CD14-positive monocyte (primary cell): ENCODE measurements around the gene PITPNC1. TPM values are rescaled to one million over a fixed set of nuclear protein-coding genes. Genes with fewer than 3 reads are reported as not detected.

ENCODE experiments used
- DNase-seq, 3 donors: peaks; one replicate each; pipeline ENCODE4 v3.0.0-alpha.2; 2011 to 2022
- H2AFZ ChIP-seq: 2 replicates; pipeline ENCODE4 v1.6.0; 2012; ENCODE audit warnings: mild to moderate bottlenecking, low read depth, low read length, inconsistent platforms; ENCODE audit not compliant: insufficient read depth, poor library complexity, severe bottlenecking
- H3K27ac ChIP-seq, 2 donors: 1 replicate in 1 of 2; 2 replicates in 1 of 2; pipeline ENCODE4 v1.5.1; 2012 to 2013; ENCODE audit warnings: low read length in 2 of 2, control low read depth in 1 of 2, inconsistent platforms in 1 of 2, low read depth in 1 of 2, mild to moderate bottlenecking in 1 of 2
- H3K27me3 ChIP-seq, 2 donors: one replicate each; pipeline versions ENCODE4 v1.6.0 to v1.6.1; 2011 to 2013; ENCODE audit warnings: low read length in 2 of 2; ENCODE audit not compliant: control insufficient read depth in 2 of 2, insufficient read depth in 2 of 2
- H3K36me3 ChIP-seq, 2 donors: replicated peaks in 1 of 2; 1 replicate in 1 of 2; 2 replicates in 1 of 2; pipeline versions ENCODE4 v1.5.1 to v1.6.1; 2012 to 2013; ENCODE audit warnings: low read length in 2 of 2, control low read depth in 1 of 2, inconsistent platforms in 1 of 2, mild to moderate bottlenecking in 1 of 2; ENCODE audit not compliant: insufficient read depth in 2 of 2, control insufficient read depth in 1 of 2
- H3K4me1 ChIP-seq, 2 donors: 1 replicate in 1 of 2; 2 replicates in 1 of 2; pipeline versions ENCODE4 v1.5.1 to v1.6.1; 2012 to 2013; ENCODE audit warnings: low read length in 2 of 2, control low read depth in 1 of 2, inconsistent platforms in 1 of 2, mild to moderate bottlenecking in 1 of 2, moderate library complexity in 1 of 2; ENCODE audit not compliant: insufficient read depth in 2 of 2, control insufficient read depth in 1 of 2
- H3K4me2 ChIP-seq: replicated peaks from 2 replicates; pipeline ENCODE3; 2012; ENCODE audit warnings: low read length, moderate library complexity, mild to moderate bottlenecking; ENCODE audit not compliant: poor library complexity, severe bottlenecking; ENCODE audit errors: extremely low read depth
- H3K4me3 ChIP-seq, 3 experiments: fragments of 200-600 bp in 1 of 3; sonication (generic) in 1 of 3; replicated peaks in 1 of 3; 1 replicate in 2 of 3; 2 replicates in 1 of 3; pipeline ENCODE4 v1.5.1; 2011 to 2013; ENCODE audit warnings: low read length in 3 of 3, mild to moderate bottlenecking in 3 of 3, control low read depth in 2 of 3, low read depth in 2 of 3, inconsistent platforms in 1 of 3, moderate library complexity in 1 of 3
- H3K79me2 ChIP-seq: 2 replicates; pipeline ENCODE4 v1.6.0; 2012; ENCODE audit warnings: mild to moderate bottlenecking, control low read depth, inconsistent platforms, low read length, moderate library complexity; ENCODE audit not compliant: insufficient read depth
- H3K9ac ChIP-seq: 2 replicates; pipeline ENCODE4 v1.6.0; 2017; ENCODE audit warnings: low read length, mild to moderate bottlenecking; ENCODE audit not compliant: insufficient read depth, poor library complexity, severe bottlenecking
- H3K9me3 ChIP-seq, 2 donors: replicated peaks in 1 of 2; 1 replicate in 1 of 2; 2 replicates in 1 of 2; pipeline versions ENCODE4 v1.5.1 to v1.6.1; 2012 to 2013; ENCODE audit warnings: low read length in 2 of 2, control low read depth in 1 of 2; ENCODE audit not compliant: control insufficient read depth in 1 of 2, insufficient read depth in 1 of 2
- H4K20me1 ChIP-seq: 2 replicates; pipeline ENCODE4 v1.6.0; 2012; ENCODE audit warnings: mild to moderate bottlenecking, low read length, control low read depth, moderate library complexity; ENCODE audit not compliant: insufficient read depth
- H3K27ac Mint-ChIP-seq, 7 donors: one replicate each; pipeline ENCODE4 v1.8.0; 2020; ENCODE audit warnings: mild to moderate bottlenecking in 7 of 7, mixed read lengths in 7 of 7, moderate library complexity in 6 of 7, inconsistent platforms in 2 of 7
- H3K27me3 Mint-ChIP-seq, 3 donors: one replicate each; pipeline ENCODE4 v1.8.0; 2021 to 2022; ENCODE audit warnings: low read depth in 3 of 3, mild to moderate bottlenecking in 3 of 3, mixed read lengths in 3 of 3, moderate library complexity in 3 of 3, inconsistent platforms in 1 of 3
- H3K36me3 Mint-ChIP-seq, 2 donors: one replicate each; pipeline ENCODE4 v1.8.0; 2020; ENCODE audit warnings: mixed read lengths in 2 of 2, inconsistent platforms in 1 of 2, mild to moderate bottlenecking in 1 of 2
- H3K4me1 Mint-ChIP-seq: one replicate; pipeline ENCODE4 v1.8.0; 2020; ENCODE audit warnings: mild to moderate bottlenecking, mixed read lengths
- H3K4me3 Mint-ChIP-seq, 2 donors: one replicate each; pipeline ENCODE4 v1.8.0; 2020; ENCODE audit warnings: mild to moderate bottlenecking in 2 of 2, mixed read lengths in 2 of 2, moderate library complexity in 1 of 2
- H3K9me3 Mint-ChIP-seq, 7 donors: one replicate each; pipeline ENCODE4 v1.8.0; 2020 to 2022; ENCODE audit warnings: mixed read lengths in 7 of 7, mild to moderate bottlenecking in 6 of 7, moderate library complexity in 6 of 7, inconsistent platforms in 2 of 7
- CTCF ChIP-seq: fragments of 200-600 bp; IDR thresholded peaks from one replicate; pipeline ENCODE4 v1.8.0; 2022; ENCODE audit warnings: antibody characterized with exemption, mild to moderate bottlenecking
- WGBS: methylation state at CpG from one replicate; pipeline ENCODE4 v1.1.5; 2013; ENCODE audit warnings: missing lambda C conversion rate; ENCODE audit not compliant: insufficient coverage; 5-methylcytosine and 5-hydroxymethylcytosine counted together
- intact Hi-C, 2 donors: fragments of 100-400 bp; cut with micrococcal nuclease; formaldehyde crosslinking; loops; one replicate each; pipeline versions ENCODE4 v1.15.0 to v1.15.1; 2023
- polyA plus RNA-seq, 3 donors: library from polyadenylated mRNA; depleted of rRNA in 1 of 3; unstranded in 2 of 3; stranded (reverse) in 1 of 3; fragments of 300-500 nt in 2 of 3; fragments of >200 nt in 1 of 3; fragmentation: Illumina TruSeq in 2 of 3; gene quantifications; 1 replicate in 2 of 3; 2 replicates in 1 of 3; pipeline ENCODE4 v1.2.3, GENCODE V29; 2012 to 2021

The PITPNC1 gene
- polyA plus RNA-seq, 3 donors: 18.5 to 31.0 (median 21.7) TPM

DNA sequence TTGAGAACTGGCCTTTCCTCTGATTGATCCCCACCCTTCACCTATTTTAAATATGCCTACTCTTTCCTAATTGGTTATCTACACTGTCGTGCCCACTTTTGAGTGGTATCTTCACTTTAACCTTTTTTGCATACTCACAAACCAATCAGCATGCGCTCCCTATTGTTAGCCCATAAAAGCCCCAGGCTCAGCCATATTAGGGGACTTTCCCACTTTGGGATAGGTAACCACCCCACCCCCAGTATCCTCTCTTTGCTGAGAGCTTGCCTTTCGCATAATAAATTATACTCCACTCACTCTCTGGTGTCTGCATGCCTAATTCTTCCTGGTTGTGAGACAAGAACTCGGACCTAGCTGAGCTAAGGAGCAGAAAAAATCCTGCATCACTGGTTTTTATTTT, 281.2 kb downstream of the PITPNC1 start:
- intact Hi-C loops: no loop called here
- Mint-ChIP-seq H3K4me1 (no peaks in the 10 kb centered on the region), H3K27me3 (peaks cover 0 to 4% (median 0%) of the 10 kb centered on the region in 3 donors), H3K27ac (no peak overlapping the region), H3K36me3 (peaks cover 12 to 13% of the 10 kb centered on the region in 2 donors), H3K4me3 (no peak overlapping the region), H3K9me3 (peaks cover 13 to 21% (median 16%) of the 10 kb centered on the region in 7 donors)
- peaks cover 0 to 9% of the 10 kb centered on the region in 2 donors for H3K9me3 ChIP-seq
- H3K27ac ChIP-seq: no peak overlapping the region
- H3K79me2 ChIP-seq: no peaks in the 10 kb centered on the region
- no peak overlapping the region for H3K4me2 ChIP-seq
- no peak overlapping the region for H3K9ac ChIP-seq
- no peak for TF ChIP-seq CTCF
- H3K36me3 ChIP-seq: peaks cover 0 to 6% of the 10 kb centered on the region in 2 donors
- 96% methylated on average over 4 of the region's 4 CpGs for WGBS
- H3K27me3 ChIP-seq: no peaks in the 10 kb centered on the region
- H3K4me1 ChIP-seq: no peaks in the 10 kb centered on the region
- H4K20me1 ChIP-seq: no peaks in the 10 kb centered on the region
- H2AFZ ChIP-seq: no peak overlapping the region
- H3K4me3 ChIP-seq: no peak overlapping the region
- no peak for DNase-seq

- Mint-ChIP-seq H3K27ac (no peak overlapping the region), H3K9me3 (peaks cover 13 to 21% (median 16%) of the 10 kb centered on the region in 7 donors), H3K4me3 (no peak overlapping the region), H3K36me3 (peaks cover 12 to 13% of the 10 kb centered on the region in 2 donors), H3K27me3 (peaks cover 0 to 4% (median 0%) of the 10 kb centered on the region in 3 donors), H3K4me1 (no peaks in the 10 kb centered on the region)
- intact Hi-C loops: no loop called here
- no peaks in the 10 kb centered on the region for H3K27me3 ChIP-seq
- H4K20me1 ChIP-seq: no peaks in the 10 kb centered on the region
- DNase-seq: no peak
- peaks cover 0 to under 1% of the 10 kb centered on the region in 2 donors for H3K36me3 ChIP-seq
- H3K27ac ChIP-seq: no peak overlapping the region
- no peak overlapping the region for H3K4me2 ChIP-seq
- H3K9ac ChIP-seq: no peak overlapping the region
- H3K4me3 ChIP-seq: no peak overlapping the region
- H3K4me1 ChIP-seq: no peaks in the 10 kb centered on the region
- WGBS: 91% methylated on average over 1 of the region's 1 CpG
- no peak overlapping the region for H2AFZ ChIP-seq
- peaks cover 0 to 9% of the 10 kb centered on the region in 2 donors for H3K9me3 ChIP-seq
- TF ChIP-seq CTCF: no peak
- no peaks in the 10 kb centered on the region for H3K79me2 ChIP-seq
Measured at GRCh38 chr17:67659028-67659427, 281.9 kb downstream of the PITPNC1 start.
